ENCODE results near the gene EFEMP1.

Gene EFEMP1

DNA sequence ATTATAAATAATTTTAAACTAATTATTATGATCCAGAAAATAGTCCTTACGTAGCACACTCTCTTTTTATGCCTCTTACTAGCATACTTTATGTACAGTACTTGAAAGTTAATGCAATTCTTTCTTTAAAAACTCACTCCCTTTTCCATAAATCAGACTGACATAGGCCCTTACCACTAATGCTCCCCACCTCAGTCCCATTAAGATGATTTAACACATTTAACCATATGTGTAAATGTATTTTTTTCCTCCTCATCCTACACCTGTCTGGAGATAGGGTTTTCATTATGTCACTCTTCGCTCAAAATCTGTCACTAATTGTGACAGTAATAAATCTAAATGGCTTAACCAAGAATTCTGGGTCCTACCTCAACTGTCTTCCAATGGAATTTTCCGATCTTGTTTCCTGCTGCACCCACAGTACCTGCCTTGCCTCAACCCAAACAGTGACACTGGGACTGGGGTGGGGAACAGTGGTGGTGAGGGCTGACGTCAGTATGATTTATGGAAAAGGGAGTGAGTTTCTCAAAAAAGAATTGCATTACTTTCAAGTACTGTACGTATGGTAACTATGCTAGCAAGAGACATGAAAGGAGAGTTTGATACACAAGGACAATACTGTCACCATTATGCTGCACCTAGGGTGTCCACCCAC is 25.1 kb downstream of the EFEMP1 start:
- DNase-seq (ENCODE audit: low read depth in 2 of 2, low spot score in 1 of 2): no peak

DNA sequence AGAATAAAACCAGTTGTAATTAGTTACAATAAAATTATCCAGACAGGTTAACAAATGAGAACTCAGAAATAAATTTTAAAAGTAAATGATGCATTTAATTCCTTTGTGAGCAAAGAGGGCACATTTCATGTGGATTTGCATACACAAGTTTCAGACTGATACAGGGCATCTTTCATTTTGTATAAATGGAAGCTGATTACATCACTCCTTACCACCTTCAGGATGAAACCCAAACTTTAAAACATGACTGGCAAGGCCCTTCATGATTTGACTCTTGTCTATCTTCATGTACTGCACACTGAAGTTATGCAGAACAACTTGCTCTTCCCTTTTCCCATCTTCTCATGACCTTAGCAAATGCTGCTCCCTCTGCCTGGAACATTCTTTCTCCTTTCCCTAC is 26.9 kb downstream of the EFEMP1 start:
- no peak for DNase-seq (ENCODE audit: low read depth in 2 of 2, low spot score in 1 of 2)

- DNase-seq (ENCODE audit: low read depth in 2 of 2, low spot score in 1 of 2): no peak
These were observed 28.9 kb downstream of the EFEMP1 start for GRCh38 chr2:55894720-55895119.

- DNase-seq (ENCODE audit: low read depth in 2 of 2, low spot score in 1 of 2): no peak
These were observed 31.9 kb downstream of the EFEMP1 start for GRCh38 chr2:55891671-55892094.

GRCh38 chr2:55888936-55889335 is 34.6 kb downstream of the EFEMP1 start:
- DNase-seq (ENCODE audit: low read depth in 2 of 2, low spot score in 1 of 2): no peak

- DNase-seq (ENCODE audit: low read depth in 2 of 2, low spot score in 1 of 2): no peak
These were observed 35.5 kb downstream of the EFEMP1 start for GRCh38 chr2:55887901-55888624.

- no peak for DNase-seq (ENCODE audit: low read depth in 2 of 2, low spot score in 1 of 2)
These were observed 36.2 kb downstream of the EFEMP1 start for GRCh38 chr2:55887351-55887750.

DNA sequence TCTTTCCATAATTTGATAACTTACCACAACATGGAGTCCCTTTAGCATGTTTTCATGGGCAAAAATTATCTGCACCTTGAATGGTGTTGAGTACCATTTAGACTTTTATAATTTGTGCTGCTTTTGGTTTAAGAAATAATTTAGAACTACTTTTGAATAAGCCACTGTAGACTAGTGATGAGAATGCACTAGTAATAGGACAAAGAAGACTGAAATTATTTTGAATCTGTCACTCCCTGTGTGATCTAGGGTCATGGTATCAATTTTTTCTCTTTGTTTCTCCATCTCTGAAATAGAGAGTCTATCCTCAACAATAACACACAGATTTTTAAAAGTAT is 37.7 kb downstream of the EFEMP1 start:
- no peak for DNase-seq (ENCODE audit: low read depth in 2 of 2, low spot score in 1 of 2)

- no peak for DNase-seq (ENCODE audit: low read depth in 2 of 2, low spot score in 1 of 2)
These were observed 38.2 kb downstream of the EFEMP1 start for GRCh38 chr2:55885127-55885943.

DNA sequence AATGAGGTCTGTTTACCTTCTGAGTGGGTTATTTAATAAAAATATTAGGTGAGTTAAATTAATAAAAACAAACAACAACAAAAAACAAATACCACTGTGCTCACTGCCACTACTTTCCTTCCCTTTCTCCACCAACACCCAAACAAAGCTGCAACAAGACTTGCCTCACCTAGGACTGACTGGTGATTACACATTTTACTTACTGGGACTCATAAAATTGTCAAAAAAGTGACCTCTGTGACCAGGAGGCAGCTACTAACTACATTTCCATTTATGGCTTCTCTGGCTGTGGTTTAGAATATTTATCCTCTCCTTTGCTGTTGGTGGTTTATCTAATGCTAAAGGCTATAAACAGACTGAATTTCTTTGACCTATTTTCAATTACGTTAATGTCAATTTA is 39.8 kb downstream of the EFEMP1 start:
- DNase-seq (ENCODE audit: low read depth in 2 of 2, low spot score in 1 of 2): no peak

DNA sequence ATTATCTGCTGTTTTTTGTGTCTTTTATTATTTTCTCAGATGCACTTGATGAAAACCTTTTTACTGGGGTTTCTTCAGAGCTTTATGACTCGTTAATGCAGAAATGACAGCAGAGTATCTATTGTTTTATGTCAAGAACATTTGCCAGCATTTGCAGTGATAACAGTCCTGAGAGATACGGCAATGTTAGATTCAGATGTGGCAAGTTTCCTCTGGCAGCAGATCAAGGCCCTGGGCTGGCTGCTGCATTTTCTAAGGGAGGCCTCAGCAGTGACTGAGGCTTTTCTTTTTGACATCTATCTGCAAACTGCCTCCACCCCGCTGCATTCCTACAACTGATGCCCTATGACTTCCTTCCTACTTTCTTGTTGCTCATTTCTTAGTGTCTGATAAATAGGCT is 40.2 kb downstream of the EFEMP1 start:
- no peak for DNase-seq (ENCODE audit: low read depth in 2 of 2, low spot score in 1 of 2)

DNA sequence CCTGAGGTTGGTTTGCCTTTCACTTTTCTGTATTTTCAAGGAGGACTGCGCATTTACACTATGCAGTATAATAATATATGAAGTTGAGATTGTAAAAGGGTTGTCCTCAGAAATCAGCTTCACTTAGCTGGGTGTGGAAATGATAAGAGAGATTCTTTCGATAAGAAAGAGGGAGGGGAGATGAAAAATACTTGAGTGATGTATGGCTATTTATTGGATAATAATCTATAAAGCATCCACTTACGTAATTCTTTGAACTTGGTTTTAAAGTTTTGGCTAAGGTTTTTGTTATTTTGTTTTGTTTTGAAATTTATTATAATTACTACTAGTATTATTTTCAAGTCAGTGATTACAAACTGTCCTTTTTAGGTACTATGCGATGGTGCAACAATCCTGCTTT is 40.6 kb downstream of the EFEMP1 start:
- no peak for DNase-seq (ENCODE audit: low read depth in 2 of 2, low spot score in 1 of 2)

GRCh38 chr2:55880416-55881143 is 43.0 kb downstream of the EFEMP1 start:
- DNase-seq (ENCODE audit: low read depth in 2 of 2, low spot score in 1 of 2): no peak

DNA sequence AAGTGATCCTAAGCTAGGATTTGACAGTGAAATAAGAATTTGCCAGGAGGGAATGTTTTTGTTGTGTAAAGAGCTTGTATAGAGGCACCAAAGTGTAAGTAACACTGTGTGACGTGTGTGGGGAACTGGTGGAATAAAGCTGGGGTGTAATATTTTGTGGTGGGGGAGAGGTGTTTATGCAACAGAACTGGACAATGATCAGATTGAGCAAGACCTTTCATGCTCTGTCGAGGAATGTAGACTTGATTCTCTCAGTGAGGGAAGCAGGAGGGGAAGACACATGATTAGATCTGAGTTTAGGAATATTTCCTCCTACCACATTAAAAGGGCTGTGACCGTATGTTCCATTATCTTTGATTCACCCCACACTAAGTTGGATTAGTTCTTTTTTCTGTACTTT is 43.6 kb downstream of the EFEMP1 start:
- DNase-seq (ENCODE audit: low read depth in 2 of 2, low spot score in 1 of 2): no peak

DNA sequence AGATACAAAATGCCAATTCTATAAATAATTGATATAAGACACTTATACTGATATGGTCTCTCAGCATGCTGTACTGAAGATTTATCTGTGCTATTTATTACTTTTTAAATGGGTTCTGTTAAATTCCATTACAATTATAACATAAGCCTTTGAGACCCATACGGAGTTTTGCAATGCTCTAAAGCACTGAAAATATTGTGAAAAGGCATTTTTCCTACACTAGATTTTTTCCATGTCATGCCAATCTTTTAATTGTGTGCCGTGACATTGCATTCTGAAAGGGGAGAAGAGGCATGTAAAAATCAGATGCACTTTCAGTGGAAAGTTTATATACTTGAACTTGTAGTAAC is 46.5 kb downstream of the EFEMP1 start:
- DNase-seq (ENCODE audit: low read depth in 2 of 2, low spot score in 1 of 2): no peak

- no peak for DNase-seq (ENCODE audit: low read depth in 2 of 2, low spot score in 1 of 2)
These were observed 47.0 kb downstream of the EFEMP1 start for GRCh38 chr2:55876429-55877086.

- no peak for DNase-seq (ENCODE audit: low read depth in 2 of 2, low spot score in 1 of 2)
These were observed 48.0 kb downstream of the EFEMP1 start for GRCh38 chr2:55875434-55876135.

DNA sequence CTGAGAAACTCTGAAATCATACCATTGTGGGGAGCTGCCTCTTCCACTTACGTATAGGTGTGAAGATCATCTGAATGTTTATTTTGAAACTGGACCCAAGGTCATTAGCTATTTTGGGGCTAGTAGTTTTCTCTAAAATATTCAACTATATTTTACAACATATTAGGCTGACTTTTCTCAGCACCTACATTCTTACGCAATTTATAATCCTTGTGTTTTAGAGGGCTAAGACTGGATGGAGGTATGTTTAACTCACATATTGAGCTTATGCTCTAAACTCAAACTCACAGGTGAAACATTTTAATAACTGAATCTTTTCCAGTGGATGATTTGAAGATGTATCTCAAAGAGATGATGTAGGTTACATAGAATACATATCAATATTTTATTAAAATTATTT is 49.2 kb downstream of the EFEMP1 start:
- no peak for DNase-seq (ENCODE audit: low read depth in 2 of 2, low spot score in 1 of 2)

DNA sequence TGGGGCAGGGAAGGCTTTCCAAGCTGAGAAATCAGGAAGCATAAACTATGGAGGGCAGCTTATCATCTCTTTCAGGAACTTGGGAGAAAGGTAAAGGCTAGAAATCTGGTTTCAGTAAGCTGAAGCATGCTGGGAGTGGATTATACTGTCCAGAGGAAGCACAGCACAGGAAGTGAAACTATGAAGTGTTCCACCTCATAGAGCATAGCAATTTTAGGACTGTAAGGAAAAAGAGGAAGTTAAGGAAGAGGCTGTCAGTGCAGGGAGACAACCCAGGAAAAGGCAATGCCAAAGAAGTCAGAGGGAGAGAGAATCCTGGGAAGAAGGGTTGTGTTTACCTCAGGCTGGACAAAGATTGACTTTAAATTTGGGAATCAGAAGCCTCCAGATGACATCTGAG is 51.9 kb downstream of the EFEMP1 start:
- DNase-seq (ENCODE audit: low read depth in 2 of 2, low spot score in 1 of 2): no peak

DNA sequence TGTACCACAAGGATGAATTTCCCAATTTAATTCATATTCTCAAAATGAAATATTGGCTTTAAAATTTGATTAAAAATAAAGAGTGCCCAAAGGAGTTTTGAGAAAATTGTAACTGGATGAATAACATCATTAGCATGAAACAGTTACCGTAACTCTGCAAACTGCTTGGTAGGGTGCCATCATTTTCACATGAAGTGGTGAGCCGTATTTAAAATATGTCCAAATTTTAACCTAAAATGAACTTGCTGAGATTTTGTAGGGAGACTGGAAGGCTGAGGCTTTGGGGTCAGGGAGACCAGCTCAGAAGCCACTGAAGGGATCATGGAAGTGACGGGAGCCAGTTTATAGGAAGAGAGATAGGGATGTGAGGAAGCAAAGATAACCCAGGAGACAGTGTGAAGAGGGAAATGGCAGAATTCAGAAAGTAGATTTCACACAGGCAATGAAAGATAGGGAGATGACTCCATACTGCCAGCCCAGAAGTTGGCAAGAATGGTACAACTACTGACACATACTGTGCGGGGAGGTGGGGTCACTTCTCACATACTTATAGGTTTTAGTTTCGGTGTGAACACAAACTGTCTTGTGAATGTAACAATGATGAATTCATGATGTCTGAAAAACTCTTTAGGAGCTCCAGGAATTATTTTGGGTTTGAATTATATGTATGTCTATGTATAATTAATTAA is 53.8 kb downstream of the EFEMP1 start:
- DNase-seq (ENCODE audit: low read depth in 2 of 2, low spot score in 1 of 2): no peak
